GM12872 (cell line): Measurements from ENCODE around the gene EID2B.

Experiments used
- TF ChIP-seq, protein P1 (sequence below): IDR thresholded peaks from 3 replicates; pipeline ENCODE4 v1.5.1; 2011; ENCODE audit warnings: low read depth, mild to moderate bottlenecking, low read length, moderate library complexity; ENCODE audit not compliant: insufficient read depth

EID2B gene

DNA sequence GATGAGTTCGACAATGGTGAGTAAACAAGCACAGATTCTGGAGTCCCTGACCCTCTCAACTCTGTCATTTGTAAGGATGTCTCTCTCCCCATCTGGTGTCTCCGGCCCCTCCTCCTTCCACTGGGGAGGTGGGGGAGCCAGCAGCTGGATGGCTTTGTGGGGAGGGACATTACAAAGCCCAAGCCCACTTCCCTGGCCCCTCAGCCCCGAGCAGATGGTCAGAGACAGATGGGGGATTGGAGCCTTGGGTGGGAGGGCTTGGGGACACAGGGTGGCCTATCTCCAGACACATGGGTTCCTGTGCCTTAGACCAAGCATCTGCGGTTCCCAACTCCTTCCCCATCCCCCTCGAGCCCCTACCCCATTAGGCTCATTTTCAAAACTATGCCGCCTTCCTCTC is 49.5 kb downstream of the EID2B start:
- TF ChIP-seq, protein P1, sequence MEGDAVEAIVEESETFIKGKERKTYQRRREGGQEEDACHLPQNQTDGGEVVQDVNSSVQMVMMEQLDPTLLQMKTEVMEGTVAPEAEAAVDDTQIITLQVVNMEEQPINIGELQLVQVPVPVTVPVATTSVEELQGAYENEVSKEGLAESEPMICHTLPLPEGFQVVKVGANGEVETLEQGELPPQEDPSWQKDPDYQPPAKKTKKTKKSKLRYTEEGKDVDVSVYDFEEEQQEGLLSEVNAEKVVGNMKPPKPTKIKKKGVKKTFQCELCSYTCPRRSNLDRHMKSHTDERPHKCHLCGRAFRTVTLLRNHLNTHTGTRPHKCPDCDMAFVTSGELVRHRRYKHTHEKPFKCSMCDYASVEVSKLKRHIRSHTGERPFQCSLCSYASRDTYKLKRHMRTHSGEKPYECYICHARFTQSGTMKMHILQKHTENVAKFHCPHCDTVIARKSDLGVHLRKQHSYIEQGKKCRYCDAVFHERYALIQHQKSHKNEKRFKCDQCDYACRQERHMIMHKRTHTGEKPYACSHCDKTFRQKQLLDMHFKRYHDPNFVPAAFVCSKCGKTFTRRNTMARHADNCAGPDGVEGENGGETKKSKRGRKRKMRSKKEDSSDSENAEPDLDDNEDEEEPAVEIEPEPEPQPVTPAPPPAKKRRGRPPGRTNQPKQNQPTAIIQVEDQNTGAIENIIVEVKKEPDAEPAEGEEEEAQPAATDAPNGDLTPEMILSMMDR, result no peak

DNA sequence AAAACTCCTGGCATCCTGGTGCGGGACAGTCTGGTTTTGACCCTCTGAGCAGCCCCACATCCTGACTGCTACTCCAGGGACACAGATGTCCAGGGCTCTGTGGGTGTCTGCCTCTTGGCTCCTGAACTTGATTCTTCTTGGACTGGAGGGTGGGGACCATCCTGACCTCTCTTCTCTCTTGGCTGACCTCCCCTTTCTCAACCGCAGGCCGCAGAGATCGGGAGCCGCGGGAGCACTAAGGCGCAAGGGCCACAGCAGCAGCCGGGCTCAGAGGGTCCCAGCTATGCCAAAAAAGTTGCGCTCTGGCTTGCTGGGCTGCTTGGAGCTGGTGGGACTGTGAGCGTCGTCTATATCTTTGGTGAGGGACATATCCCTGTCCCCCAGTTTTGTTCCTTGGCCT is 51.0 kb downstream of the EID2B start:
- TF ChIP-seq, protein P1, result no peak

DNA sequence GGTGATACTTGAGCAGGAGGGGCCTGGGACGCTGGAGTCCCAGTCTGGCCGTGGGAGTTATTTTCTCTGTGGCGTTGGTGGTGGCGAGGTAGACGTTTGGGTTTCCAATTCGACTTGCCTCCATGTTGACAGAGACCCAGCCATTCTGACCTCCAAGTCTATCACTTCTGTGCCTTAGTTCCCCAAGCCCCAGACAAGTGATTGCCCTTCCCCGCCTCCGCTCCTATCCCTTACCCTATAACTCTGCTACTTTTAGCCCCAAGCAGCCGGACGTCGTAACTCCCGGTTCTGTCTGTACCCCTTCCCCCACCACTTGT is 51.5 kb downstream of the EID2B start:
- TF ChIP-seq, protein P1, result no peak
